ENCODE measurements around the gene FAM120B. TPM values are rescaled to one million over a fixed set of nuclear protein-coding genes. Genes with fewer than 3 reads are reported as not detected.

FAM120B gene
- total and polyA plus RNA-seq, 2 experiments from 2014 or later = 7.2 to 16.7 TPM

DNA sequence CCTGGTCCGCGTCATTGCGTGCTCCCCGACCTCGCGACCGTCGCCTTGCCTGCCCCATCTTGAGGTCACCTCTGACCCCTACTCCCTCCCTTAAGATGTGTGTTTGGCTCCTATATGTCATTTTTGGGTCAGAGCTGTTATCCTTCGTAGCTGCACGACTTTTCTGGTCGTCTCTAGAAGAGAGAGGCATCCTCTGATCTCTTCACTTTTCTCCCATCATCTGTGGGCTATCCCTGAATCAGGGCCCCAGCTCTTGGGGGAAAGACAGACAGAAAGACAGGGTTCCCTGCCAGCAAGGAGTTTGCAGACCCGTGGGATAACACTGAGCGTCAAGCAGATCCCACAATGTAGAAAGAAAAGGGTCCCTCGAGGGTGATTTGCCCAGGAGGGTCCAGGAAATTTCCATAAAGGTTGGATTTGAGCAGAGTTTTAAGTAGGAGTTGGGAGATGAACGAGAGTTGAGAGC is 555 bp downstream of the FAM120B start (continued):
- TF ChIP-seq ZNF331 (CRISPR knock-in tag; IDR thresholded peaks at IDR 0.05; ENCODE audit: low read depth) (no peak), STAT1 (IDR thresholded peaks at IDR 0.05; ENCODE audit: unreplicated experiment) (no peak), NANOG (IDR thresholded peaks at IDR 0.05; ENCODE audit: borderline replicate concordance) (no peak), CREB1 (CRISPR knock-in tag; IDR thresholded peaks at IDR 0.05; ENCODE audit: low read depth) (no peak), POLR2AphosphoS5 (IDR thresholded peaks at IDR 0.05; ENCODE audit: low read depth) (no peak)
- TF ChIP-seq, protein P1, sequence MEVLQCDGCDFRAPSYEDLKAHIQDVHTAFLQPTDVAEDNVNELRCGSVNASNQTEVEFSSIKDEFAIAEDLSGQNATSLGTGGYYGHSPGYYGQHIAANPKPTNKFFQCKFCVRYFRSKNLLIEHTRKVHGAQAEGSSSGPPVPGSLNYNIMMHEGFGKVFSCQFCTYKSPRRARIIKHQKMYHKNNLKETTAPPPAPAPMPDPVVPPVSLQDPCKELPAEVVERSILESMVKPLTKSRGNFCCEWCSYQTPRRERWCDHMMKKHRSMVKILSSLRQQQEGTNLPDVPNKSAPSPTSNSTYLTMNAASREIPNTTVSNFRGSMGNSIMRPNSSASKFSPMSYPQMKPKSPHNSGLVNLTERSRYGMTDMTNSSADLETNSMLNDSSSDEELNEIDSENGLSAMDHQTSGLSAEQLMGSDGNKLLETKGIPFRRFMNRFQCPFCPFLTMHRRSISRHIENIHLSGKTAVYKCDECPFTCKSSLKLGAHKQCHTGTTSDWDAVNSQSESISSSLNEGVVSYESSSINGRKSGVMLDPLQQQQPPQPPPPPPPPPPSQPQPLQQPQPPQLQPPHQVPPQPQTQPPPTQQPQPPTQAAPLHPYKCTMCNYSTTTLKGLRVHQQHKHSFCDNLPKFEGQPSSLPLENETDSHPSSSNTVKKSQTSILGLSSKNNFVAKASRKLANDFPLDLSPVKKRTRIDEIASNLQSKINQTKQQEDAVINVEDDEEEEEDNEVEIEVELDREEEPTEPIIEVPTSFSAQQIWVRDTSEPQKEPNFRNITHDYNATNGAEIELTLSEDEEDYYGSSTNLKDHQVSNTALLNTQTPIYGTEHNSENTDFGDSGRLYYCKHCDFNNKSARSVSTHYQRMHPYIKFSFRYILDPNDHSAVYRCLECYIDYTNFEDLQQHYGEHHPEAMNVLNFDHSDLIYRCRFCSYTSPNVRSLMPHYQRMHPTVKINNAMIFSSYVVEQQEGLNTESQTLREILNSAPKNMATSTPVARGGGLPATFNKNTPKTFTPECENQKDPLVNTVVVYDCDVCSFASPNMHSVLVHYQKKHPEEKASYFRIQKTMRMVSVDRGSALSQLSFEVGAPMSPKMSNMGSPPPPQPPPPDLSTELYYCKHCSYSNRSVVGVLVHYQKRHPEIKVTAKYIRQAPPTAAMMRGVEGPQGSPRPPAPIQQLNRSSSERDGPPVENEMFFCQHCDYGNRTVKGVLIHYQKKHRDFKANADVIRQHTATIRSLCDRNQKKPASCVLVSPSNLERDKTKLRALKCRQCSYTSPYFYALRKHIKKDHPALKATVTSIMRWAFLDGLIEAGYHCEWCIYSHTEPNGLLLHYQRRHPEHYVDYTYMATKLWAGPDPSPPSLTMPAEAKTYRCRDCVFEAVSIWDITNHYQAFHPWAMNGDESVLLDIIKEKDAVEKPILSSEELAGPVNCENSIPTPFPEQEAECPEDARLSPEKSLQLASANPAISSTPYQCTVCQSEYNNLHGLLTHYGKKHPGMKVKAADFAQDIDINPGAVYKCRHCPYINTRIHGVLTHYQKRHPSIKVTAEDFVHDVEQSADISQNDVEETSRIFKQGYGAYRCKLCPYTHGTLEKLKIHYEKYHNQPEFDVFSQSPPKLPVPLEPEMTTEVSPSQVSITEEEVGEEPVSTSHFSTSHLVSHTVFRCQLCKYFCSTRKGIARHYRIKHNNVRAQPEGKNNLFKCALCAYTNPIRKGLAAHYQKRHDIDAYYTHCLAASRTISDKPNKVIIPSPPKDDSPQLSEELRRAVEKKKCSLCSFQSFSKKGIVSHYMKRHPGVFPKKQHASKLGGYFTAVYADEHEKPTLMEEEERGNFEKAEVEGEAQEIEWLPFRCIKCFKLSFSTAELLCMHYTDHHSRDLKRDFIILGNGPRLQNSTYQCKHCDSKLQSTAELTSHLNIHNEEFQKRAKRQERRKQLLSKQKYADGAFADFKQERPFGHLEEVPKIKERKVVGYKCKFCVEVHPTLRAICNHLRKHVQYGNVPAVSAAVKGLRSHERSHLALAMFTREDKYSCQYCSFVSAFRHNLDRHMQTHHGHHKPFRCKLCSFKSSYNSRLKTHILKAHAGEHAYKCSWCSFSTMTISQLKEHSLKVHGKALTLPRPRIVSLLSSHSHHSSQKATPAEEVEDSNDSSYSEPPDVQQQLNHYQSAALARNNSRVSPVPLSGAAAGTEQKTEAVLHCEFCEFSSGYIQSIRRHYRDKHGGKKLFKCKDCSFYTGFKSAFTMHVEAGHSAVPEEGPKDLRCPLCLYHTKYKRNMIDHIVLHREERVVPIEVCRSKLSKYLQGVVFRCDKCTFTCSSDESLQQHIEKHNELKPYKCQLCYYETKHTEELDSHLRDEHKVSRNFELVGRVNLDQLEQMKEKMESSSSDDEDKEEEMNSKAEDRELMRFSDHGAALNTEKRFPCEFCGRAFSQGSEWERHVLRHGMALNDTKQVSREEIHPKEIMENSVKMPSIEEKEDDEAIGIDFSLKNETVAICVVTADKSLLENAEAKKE (CRISPR knock-in tag; IDR thresholded peaks at IDR 0.05) = no peak

DNA sequence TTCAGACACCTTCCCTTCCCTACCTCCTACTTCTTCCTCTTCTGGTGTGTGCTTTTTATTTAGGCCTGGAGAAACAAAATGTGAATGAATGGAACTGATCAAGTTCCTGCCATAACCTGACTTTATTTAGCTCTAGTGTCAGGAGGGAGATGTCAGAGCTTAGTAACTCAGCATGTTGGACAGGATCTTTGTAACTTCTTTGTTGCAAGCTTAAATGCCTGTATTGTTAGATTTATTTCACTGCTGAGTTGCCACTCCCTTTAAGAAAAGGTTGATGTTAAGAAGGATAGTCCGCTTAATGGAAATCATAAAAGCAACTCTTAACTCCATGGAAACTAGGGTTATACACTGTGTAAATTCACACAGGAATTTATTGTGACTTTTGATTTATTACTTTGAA is 2.2 kb downstream of the FAM120B start:
- peaks cover 72% of the 10 kb centered on the region for H3K79me2 ChIP-seq (replicated peaks; ENCODE audit: insufficient read depth)
- Mint-ChIP-seq H3K4me3 (no peak overlapping the region), H3K27ac (no peak overlapping the region), H3K27me3 (ENCODE audit: insufficient read depth, low read depth, poor library complexity) (peaks cover 22% of the 10 kb centered on the region), H3K9me3 (peaks cover 29% of the 10 kb centered on the region), H3K4me1 (peaks cover 11% of the 10 kb centered on the region), H3K36me3 (ENCODE audit: low read depth) (peaks cover 26% of the 10 kb centered on the region)
- H3K36me3 ChIP-seq (ENCODE audit: insufficient read depth) = peaks cover 2% of the 10 kb centered on the region; the same call in 1 of the 2 replicates
- H4K20me1 ChIP-seq (replicated peaks; ENCODE audit: insufficient read depth) = peaks cover 5% of the 10 kb centered on the region
- no peaks in the 10 kb centered on the region for H3K9me2 ChIP-seq (ENCODE audit: insufficient read depth)
- H3F3A ChIP-seq (replicated peaks; ENCODE audit: low read depth) = 0 out of 2 replicates have a peak, but pooled peaks cover 3% of the 10 kb centered on the region
- H2AFZ ChIP-seq = no peak overlapping the region
- TF ChIP-seq, protein P1 (CRISPR knock-in tag; IDR thresholded peaks at IDR 0.05) = no peak
- TF ChIP-seq, protein P2, sequence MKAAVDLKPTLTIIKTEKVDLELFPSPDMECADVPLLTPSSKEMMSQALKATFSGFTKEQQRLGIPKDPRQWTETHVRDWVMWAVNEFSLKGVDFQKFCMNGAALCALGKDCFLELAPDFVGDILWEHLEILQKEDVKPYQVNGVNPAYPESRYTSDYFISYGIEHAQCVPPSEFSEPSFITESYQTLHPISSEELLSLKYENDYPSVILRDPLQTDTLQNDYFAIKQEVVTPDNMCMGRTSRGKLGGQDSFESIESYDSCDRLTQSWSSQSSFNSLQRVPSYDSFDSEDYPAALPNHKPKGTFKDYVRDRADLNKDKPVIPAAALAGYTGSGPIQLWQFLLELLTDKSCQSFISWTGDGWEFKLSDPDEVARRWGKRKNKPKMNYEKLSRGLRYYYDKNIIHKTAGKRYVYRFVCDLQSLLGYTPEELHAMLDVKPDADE (IDR thresholded peaks at IDR 0.05) = no peak
- no peak for TF ChIP-seq ZNF331 (CRISPR knock-in tag; IDR thresholded peaks at IDR 0.05; ENCODE audit: low read depth)
- TF ChIP-seq POLR2AphosphoS5 (IDR thresholded peaks at IDR 0.05; ENCODE audit: low read depth) = no peak
- TF ChIP-seq NANOG (IDR thresholded peaks at IDR 0.05; ENCODE audit: borderline replicate concordance) = no peak
- H3K4me3 ChIP-seq = no peak overlapping the region
- ATAC-seq (no peak), DNase-seq (ENCODE audit: low spot score) (no peak)
- peaks cover 24% of the 10 kb centered on the region for H3K27me3 ChIP-seq (ENCODE audit: insufficient read depth)
- H3K4me2 ChIP-seq = no peak overlapping the region
- H3K4me1 ChIP-seq (ENCODE audit: insufficient read depth) = peaks cover 7% of the 10 kb centered on the region; the same call in 1 of the 2 replicates
- no peak overlapping the region for H3K27ac ChIP-seq (ENCODE audit: low read depth)

Measured in GM23338 (cell line).